Suprapubic skin (tissue), 4 donors: Measurements from ENCODE around the gene SLC2A9.

Source experiments
- POLR2A ChIP-seq, 2 donors: fragments of 450-650 bp; IDR thresholded peaks; one replicate each; pipeline ENCODE4 v1.6.1; 2017; ENCODE audit warnings: antibody characterized with exemption in 2 of 2, mild to moderate bottlenecking in 2 of 2, moderate library complexity in 2 of 2
- POLR2AphosphoS5 ChIP-seq, 3 donors: sonication (generic); formaldehyde crosslinking; IDR thresholded peaks; one replicate each; pipeline ENCODE4 v1.6.1; 2017; ENCODE audit warnings: antibody characterized with exemption in 3 of 3

DNA sequence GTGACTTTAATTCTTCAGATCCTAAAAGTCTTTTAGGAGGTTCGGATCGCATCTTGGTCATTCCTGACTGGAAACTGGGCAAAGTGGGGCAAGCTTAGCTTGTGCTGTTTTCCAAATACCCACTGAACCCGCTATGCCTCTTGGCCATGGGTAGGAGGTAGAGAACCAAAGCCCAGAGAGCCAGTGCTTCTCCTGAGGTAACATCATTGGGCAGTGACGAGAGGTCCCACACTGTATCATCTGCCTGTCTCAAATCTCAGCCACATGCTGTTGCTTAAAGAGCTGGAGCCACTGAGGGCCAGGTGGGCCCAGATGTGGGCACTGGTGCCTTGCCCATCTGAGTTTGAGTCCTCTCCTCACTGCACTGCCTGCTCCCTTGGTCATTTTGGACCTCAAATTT lies 68.2 kb downstream of the SLC2A9 start:
- TF ChIP-seq POLR2A (IDR thresholded peaks at IDR 0.05) (no peak), POLR2AphosphoS5 (IDR thresholded peaks at IDR 0.05) (no peak)
